Mucosa of stomach (tissue), 1 donor: ENCODE data around the gene ELFN1.

Experiments
- H3K27me3 ChIP-seq: one replicate; pipeline ENCODE4 v1.7.0; 2013; ENCODE audit warnings: mild to moderate bottlenecking, low read length; ENCODE audit not compliant: control insufficient read depth, insufficient read depth
- H3K36me3 ChIP-seq: one replicate; pipeline ENCODE4 v1.7.0; 2013; ENCODE audit warnings: low read length; ENCODE audit not compliant: control insufficient read depth, insufficient read depth
- H3K4me1 ChIP-seq: one replicate; pipeline ENCODE4 v1.7.0; 2013; ENCODE audit warnings: mild to moderate bottlenecking, low read length; ENCODE audit not compliant: control insufficient read depth, insufficient read depth
- H3K4me3 ChIP-seq: one replicate; pipeline ENCODE4 v1.7.0; 2013; ENCODE audit warnings: low read length
- H3K9ac ChIP-seq: one replicate; pipeline ENCODE4 v1.7.0; 2013; ENCODE audit warnings: mild to moderate bottlenecking, low read length, moderate library complexity
- H3K9me3 ChIP-seq: one replicate; pipeline ENCODE4 v1.7.0; 2013; ENCODE audit warnings: mild to moderate bottlenecking, low read length, moderate library complexity; ENCODE audit not compliant: control insufficient read depth
- donor health status: Pancreatic carcinoma.

The ELFN1 gene

GRCh38 chr7:1635401-1635800, 34.7 kb upstream of the ELFN1 start:
- H3K36me3 ChIP-seq: no peaks in the 10 kb centered on the region

GRCh38 chr7:1637155-1637554, 32.9 kb upstream of the ELFN1 start:
- Histone ChIP-seq H3K36me3 (no peaks in the 10 kb centered on the region), H3K9ac (no peak overlapping the region), H3K27me3 (peaks cover 2% of the 10 kb centered on the region), H3K4me3 (no peak overlapping the region), H3K9me3 (peaks cover 10% of the 10 kb centered on the region), H3K4me1 (no peaks in the 10 kb centered on the region)

More at GRCh38 chr7:1635401-1635800, 34.7 kb upstream of the ELFN1 start:
- no peaks in the 10 kb centered on the region for H3K27me3 ChIP-seq
- no peak overlapping the region for H3K9ac ChIP-seq
- no peaks in the 10 kb centered on the region for H3K4me1 ChIP-seq
- H3K9me3 ChIP-seq: peaks cover 10% of the 10 kb centered on the region
- H3K4me3 ChIP-seq: no peak overlapping the region

- H3K4me3 ChIP-seq: no peak overlapping the region
- H3K36me3 ChIP-seq: no peaks in the 10 kb centered on the region
- peaks cover 2% of the 10 kb centered on the region for H3K27me3 ChIP-seq
- H3K9ac ChIP-seq: no peak overlapping the region
- peaks cover 10% of the 10 kb centered on the region for H3K9me3 ChIP-seq
- H3K4me1 ChIP-seq: no peaks in the 10 kb centered on the region
Measured at GRCh38 chr7:1638215-1638661, 31.8 kb upstream of the ELFN1 start.

GRCh38 chr7:1639071-1639470, 31.0 kb upstream of the ELFN1 start:
- no peak overlapping the region for H3K9ac ChIP-seq
- H3K27me3 ChIP-seq: peaks cover 2% of the 10 kb centered on the region
- no peaks in the 10 kb centered on the region for H3K36me3 ChIP-seq
- peaks cover 10% of the 10 kb centered on the region for H3K9me3 ChIP-seq
- no peak overlapping the region for H3K4me3 ChIP-seq
- no peaks in the 10 kb centered on the region for H3K4me1 ChIP-seq

- peaks cover 8% of the 10 kb centered on the region for H3K9me3 ChIP-seq
- H3K36me3 ChIP-seq: no peaks in the 10 kb centered on the region
- H3K27me3 ChIP-seq: peaks cover 2% of the 10 kb centered on the region
- no peak overlapping the region for H3K9ac ChIP-seq
- H3K4me1 ChIP-seq: no peaks in the 10 kb centered on the region
- no peak overlapping the region for H3K4me3 ChIP-seq
Measured at GRCh38 chr7:1639532-1640175, 30.4 kb upstream of the ELFN1 start.

- no peaks in the 10 kb centered on the region for H3K36me3 ChIP-seq
- H3K9me3 ChIP-seq: peaks cover 5% of the 10 kb centered on the region
- no peaks in the 10 kb centered on the region for H3K4me1 ChIP-seq
- H3K27me3 ChIP-seq: peaks cover 6% of the 10 kb centered on the region
- H3K4me3 ChIP-seq: no peak overlapping the region
- no peak overlapping the region for H3K9ac ChIP-seq
Measured at GRCh38 chr7:1640376-1641172, 29.5 kb upstream of the ELFN1 start.

- Histone ChIP-seq H3K9me3 (peaks cover 5% of the 10 kb centered on the region), H3K36me3 (no peaks in the 10 kb centered on the region), H3K27me3 (peaks cover 6% of the 10 kb centered on the region), H3K4me3 (no peak overlapping the region), H3K4me1 (no peaks in the 10 kb centered on the region), H3K9ac (no peak overlapping the region)
Measured at GRCh38 chr7:1641173-1641572, 28.9 kb upstream of the ELFN1 start.

GRCh38 chr7:1641661-1642260, 28.3 kb upstream of the ELFN1 start:
- Histone ChIP-seq H3K36me3 (no peaks in the 10 kb centered on the region), H3K9me3 (peaks cover 5% of the 10 kb centered on the region), H3K4me1 (no peaks in the 10 kb centered on the region), H3K27me3 (peaks cover 9% of the 10 kb centered on the region), H3K9ac (no peak overlapping the region), H3K4me3 (no peak overlapping the region)

GRCh38 chr7:1642291-1642731, 27.8 kb upstream of the ELFN1 start:
- H3K27me3 ChIP-seq: peaks cover 9% of the 10 kb centered on the region
- no peaks in the 10 kb centered on the region for H3K36me3 ChIP-seq
- H3K9ac ChIP-seq: no peak overlapping the region
- H3K9me3 ChIP-seq: peaks cover 1% of the 10 kb centered on the region
- H3K4me1 ChIP-seq: no peaks in the 10 kb centered on the region
- H3K4me3 ChIP-seq: no peak overlapping the region

GRCh38 chr7:1643270-1644092, 26.6 kb upstream of the ELFN1 start:
- H3K4me3 ChIP-seq: no peak overlapping the region
- peaks cover 19% of the 10 kb centered on the region for H3K27me3 ChIP-seq
- H3K9ac ChIP-seq: no peak overlapping the region
- no peaks in the 10 kb centered on the region for H3K36me3 ChIP-seq
- peaks cover 5% of the 10 kb centered on the region for H3K4me1 ChIP-seq
- H3K9me3 ChIP-seq: no peaks in the 10 kb centered on the region

- peaks cover 26% of the 10 kb centered on the region for H3K27me3 ChIP-seq
Measured at GRCh38 chr7:1644341-1645070, 25.6 kb upstream of the ELFN1 start.

More at GRCh38 chr7:1644341-1645070, 25.6 kb upstream of the ELFN1 start:
- no peak overlapping the region for H3K4me3 ChIP-seq
- H3K9me3 ChIP-seq: no peaks in the 10 kb centered on the region
- no peak overlapping the region for H3K9ac ChIP-seq
- peaks cover 5% of the 10 kb centered on the region for H3K4me1 ChIP-seq
- H3K36me3 ChIP-seq: no peaks in the 10 kb centered on the region
